GM21367 (cell line): ENCODE data around the gene ZNF319.
A peak's percentile ranks its signal among the peaks of the same experiment; 100 is the strongest.
"Not testable (repeated sequence)": the region's sequence is repeated elsewhere in the genome, so short reads cannot be mapped to it uniquely, and the experiment has no call there.

ENCODE experiments used
- ATAC-seq: cut with Tn5 transposase; IDR thresholded peaks from one replicate; pipeline ENCODE4 v1.9.1; 2021; ENCODE audit not compliant: unreplicated experiment

The ZNF319 gene

DNA sequence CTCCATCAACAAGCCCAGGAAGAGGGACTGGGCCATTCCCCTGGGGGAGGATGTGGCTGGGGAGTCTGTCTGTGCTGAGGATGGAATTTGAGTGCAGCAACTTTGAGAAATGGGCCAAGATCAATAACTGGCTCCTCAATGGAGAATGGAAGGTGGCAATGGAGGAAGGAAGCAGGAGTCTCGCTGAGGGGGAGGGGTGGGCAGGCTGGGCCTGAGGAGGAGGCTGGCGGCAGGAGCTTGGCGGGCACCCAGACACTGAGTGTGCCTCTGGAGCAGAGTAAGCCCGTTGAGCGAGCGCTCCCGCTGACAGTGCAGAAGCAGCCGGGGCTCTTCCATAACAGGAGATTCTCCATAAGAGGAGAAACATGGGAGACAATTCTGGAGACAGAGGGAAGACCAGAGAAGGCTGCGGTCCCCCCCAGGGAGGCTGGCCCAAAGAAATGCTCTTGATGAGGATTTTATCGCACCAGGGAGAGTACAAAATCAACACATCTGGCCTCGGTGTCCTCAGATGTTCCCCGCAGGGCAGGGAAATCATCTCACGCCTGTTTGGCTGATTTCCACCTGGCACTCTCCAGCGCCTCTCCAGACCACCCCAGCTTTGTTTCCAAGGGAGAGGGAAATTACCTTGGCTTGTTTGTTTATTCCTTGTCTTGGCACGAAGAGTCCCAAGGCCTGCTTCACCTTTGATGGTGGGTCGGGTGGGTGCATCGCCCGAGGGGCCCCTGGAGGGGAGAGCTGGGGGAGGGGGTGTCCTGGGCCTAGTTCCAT is 22.3 kb upstream of the ZNF319 start:
- no peak for ATAC-seq

DNA sequence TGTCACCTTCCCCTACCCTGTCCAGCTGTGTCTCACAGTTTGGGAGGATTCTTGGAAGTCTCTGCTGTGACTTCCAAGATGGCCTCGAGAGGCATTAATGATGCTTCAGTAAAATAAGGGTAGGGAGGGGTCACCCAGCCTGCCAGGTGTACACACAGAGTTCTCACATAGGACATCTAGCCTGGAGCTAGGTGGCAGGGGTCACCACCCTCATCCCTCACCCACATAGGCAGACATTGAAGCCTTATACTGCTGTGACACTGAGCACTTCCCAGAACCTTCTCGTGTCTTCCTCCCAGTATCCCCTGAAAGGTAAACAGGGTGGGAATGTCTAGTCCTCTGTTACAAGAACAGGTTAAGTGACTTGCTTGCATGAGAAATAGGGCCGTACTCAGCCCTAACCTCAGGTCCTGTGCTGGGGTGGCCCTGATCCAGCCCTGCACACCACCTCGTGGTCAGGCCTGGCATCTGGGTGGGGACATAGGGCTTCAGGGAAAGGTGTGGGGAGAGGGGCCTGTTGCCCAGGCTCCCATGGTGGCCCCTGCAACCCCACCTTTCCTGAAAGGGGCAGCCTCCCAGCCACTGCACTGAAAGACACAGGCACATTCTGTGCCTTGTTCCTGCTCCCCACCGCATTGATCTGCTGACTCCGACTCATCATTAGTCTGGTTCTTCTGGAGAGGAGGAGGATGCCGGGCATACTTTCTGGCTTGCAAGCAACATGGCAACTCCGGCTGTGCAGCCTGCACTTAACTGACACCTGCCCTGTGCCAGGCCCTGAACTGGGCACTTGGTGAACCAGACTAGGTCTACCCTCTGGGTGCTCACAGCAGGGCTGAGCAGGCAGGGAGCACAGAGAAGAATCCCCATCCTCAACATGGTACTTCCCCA is 21.4 kb upstream of the ZNF319 start:
- ATAC-seq, result no peak

DNA sequence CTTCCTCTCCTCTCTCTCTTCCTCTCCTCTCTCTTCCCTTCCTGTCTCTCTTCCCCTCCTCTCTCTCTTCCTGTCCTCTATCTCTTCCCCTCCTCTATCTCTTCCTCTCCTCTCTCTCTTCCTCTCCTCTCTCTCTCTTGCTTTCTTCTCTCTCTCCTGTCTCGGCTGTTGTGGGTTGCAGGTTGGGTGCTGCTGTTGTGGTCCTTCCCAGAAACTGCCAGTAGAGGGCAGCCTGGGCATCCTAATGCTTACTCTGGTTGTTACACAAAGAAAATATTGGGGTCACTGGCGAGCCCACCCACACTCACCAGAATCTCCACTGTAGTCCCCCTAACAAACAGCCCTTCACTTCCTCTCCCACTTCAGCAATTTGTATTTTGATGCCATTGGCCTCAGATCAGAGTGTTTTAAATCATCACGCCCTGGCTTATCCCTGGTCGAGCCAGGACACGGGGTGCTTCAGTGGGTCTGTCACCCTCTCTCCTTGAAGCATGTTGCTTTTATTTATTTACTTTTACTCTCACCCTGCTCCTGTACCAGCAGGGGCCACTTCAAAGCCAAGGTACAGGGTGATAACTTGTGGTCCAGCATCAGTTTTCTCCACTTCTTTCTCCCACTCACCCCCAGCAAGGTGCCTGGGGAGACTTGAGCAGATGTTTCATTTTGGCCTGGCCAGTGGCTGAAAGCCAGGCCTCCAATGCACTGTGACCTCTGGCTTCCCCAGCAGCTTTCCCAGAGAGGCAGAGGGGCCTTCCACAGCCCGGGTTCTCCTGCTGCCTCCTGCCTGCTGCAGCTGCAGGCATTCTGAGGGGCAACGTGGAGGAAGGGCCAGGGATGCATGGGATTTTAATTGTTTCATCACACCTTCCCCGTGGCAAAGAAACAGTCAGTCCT is 20.4 kb upstream of the ZNF319 start:
- no peak for ATAC-seq

DNA sequence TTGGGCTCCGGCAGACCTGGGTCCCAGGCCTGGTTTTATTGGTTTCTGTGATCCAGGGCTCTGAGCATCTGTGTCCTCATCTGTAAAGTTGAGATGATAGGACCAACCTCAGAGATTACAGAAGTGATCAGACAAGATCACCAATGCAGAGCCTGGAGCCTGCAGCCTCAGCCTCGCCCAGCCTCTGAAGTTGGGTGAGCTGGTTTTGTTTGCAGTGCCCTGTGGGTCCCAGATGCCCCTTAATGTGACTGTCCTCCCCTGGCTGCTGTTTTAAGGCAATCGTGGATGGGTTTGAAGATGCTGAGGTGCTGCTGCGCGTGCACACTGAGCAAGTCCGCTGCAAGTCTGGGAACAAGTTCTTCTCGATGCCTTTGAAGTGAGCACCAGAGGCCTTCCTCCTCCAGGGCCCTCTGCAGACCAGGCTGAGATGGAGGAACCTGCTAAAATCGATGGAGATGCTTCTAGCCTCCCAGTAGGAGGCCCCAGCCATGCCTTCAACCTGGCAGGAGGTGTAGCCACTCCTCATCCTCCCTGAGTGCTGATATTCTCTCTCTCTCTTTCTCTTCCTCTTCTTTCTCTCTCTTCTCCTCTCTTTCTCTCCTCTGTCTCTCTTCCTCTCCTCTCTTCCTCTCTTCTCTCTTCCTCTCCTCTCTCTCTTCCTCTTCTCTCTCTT is 19.5 kb upstream of the ZNF319 start:
- no peak for ATAC-seq

DNA sequence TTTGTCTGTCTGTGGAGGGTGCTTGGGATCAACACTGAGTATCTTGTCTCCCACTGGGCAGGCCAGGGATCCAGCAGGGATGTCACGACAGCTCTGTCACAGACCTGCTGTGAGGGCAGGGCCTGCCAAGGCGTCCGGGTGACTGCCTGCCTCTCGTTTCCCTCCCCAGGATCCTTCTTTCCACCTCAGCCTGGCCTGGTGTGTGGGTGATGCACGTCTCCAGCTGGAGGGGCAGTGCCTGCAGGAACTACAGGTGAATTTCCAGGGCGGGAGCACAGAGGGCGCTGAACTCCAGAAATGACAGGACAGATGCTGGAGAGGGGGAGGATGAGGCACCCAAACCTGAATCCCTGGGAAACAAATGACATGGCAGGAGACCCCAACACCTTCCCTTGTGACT is 18.3 kb upstream of the ZNF319 start:
- no peak for ATAC-seq

DNA sequence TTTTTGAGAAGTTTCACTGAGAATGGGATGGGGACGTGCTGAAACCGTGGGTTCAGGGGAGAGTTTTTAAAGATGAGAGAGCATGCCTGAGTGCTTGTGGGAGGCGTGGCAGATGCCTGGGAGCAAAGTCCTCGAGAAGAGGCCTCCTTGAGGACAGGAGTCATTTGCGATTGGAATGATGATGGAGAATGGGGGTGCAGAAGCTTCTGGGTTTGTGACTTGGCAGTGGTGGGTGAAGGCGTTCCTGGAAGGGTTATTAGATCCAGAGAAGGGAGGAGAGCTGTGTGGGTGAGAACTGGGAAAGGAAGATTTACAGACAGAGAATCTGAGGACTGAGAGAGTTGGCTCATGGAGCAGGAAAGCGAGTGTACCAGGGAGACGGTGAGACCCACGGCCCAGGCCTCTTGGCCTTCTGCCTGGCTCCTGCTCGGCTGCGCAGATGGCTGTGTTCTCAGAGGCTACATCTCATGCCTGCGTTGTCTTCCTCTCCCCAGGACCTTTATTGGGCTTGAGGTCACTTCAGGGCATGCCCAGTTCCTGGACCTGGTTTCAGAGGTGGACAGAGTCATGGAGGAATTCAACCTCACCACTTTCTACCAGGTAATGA is 16.5 kb upstream of the ZNF319 start:
- ATAC-seq, result no peak

DNA sequence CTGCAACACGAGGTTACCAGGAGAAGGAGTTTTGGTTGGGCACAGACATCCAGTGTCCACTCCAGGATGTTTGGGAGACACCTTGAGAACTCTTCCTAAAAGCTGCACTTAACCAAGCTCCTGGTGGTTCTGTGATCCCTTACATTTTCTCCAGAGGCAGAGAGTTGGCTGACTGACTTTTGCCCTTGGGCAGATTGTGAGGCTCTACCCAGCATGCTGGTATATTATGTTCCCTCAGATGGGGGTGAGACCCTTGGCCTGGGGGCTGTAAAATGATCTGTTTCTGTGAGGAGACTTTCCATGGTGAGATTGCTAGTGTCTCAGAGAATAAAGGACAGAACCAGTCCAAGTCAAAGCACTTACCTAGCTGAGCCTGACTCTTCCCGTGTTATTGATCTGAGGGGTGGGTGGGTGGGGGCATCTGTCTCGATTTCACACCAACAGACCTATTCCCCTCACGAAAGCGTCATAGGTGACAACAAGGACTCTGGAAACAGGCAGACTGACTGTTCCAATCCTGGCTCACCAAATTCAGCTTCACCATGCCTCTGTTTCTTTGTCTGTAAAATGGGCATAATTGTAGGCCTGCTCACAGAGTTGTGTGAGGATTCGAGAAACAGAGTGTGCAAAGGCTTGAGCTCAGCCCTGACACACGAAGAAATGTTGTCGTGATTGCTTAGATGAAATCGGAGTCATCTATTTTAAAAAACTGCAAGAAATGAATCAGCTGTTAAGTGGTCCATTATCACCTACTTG is 12.9 kb upstream of the ZNF319 start:
- ATAC-seq, result no peak

DNA sequence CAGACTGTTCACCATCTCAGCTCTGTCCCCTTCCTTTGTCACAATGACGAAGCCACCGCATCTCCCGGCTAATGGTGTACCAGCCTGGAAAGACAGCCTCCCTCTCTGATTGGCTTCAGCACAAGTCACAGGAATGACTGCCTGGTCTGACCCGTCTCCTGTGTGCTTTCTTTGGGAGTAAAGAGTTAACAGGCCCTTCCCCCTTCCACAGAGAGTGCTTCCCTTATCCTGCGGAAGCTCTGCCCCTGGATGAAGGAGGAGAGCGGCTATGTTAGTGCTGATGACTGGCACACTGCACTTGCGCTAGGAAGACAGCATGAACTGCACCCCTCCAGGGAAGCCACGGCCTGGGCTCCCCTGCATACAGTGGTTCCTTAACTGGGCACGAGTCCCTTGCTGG is 12.0 kb upstream of the ZNF319 start:
- no peak for ATAC-seq

DNA sequence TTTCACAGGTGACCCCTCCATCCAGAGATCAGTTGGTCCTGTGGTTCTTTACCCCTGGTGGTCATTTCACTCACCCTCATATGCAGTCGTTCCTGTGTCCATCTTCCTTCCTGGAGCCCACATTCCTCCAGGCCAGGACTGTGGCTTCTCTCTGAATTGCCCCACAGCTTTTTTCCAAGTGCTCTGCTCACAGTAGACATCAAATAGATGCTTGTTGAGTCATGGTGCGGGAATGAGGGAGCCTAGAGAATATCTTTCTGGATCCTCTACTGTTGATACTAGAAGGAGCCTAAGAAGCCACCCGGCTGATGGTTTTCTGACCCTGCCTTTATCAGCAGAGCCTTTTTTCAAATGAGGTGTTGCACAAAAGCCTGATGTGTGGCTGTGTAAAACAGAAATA is 11.2 kb upstream of the ZNF319 start:
- no peak for ATAC-seq

DNA sequence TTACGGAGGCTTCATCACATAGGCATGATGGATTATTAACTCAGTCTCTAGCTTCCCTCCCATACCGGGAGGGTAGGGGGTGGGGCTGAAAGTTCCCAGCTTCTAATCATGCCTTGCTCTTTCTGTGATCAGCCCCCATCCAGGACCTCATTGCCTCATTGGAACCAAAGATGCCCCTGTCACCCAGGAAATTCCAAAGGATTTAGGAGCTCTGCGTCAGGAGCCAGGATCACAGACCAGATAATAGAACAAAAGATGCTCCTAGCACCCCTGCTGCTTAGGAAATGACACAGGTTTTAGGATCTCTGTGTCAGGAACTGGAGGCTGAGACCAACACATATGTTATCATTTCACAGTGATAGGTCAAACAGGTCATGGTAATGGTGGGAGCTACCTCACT is 10.4 kb upstream of the ZNF319 start:
- ATAC-seq, result no peak

DNA sequence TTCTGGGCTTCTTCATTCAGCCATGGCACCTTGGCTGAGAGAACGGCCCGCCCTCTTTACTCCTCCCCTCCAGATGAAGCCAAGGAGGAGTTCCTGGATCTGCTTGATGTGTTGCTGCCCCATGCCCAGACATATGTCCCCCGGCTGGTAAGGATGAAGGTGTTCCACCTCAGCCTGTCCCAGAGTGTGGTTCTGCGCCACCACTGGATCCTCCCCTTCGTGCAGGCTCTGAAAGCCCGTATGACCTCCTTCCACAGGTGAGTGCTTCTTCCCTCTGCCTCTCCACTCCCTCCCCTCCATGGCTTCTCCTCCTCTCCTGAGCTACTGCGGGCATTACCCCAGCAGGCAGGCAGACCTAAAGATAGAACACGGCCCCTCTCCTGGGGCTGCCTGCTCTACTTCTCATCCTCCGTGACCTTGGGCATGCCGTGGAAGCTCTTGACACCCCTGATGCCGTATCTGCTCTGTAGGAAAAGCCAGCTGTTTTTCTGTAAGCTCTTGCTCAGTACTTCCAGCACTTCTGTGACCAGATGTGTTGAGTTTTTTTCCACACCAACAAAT is 9.5 kb upstream of the ZNF319 start:
- no peak for ATAC-seq

DNA sequence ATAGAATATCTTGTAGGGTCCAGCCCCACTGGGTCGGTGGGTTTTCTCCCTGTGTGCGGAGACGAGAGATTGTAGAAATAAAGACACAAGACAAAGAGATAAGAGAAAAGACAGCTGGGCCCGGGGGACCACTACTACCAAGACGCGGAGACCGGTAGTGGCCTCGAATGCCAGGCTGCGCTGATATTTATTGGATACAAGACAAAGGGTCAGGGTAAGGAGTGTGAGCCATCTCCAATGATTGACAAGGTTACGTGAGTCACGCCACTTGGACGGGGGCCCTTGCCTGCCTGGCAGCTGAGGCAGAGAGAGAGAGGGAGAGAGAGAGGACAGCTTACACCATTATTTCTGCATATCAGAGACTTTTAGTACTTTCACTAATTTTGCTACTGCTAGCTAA is 4.3 kb upstream of the ZNF319 start:
- not testable (repeated sequence) for ATAC-seq

DNA sequence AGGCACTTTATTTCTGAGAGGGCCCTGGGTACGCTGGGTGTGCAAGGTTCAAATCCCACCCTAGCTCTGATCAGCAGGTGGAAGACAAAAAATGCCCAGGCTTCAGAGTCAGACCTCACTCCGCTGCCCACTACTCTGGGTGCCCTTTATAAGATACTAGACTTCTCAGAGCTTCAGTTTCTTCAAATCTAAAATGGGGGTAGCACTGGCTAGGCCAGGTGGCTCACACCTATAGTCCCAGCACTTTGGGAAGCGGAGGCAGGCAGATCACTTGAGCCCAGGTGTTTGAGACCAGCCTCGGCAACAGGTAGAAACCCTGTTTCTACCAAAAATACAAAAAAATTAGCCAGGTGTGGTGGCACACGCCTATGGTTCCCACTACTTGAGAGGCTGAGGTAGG is 2.5 kb upstream of the ZNF319 start:
- ATAC-seq, result no peak

DNA sequence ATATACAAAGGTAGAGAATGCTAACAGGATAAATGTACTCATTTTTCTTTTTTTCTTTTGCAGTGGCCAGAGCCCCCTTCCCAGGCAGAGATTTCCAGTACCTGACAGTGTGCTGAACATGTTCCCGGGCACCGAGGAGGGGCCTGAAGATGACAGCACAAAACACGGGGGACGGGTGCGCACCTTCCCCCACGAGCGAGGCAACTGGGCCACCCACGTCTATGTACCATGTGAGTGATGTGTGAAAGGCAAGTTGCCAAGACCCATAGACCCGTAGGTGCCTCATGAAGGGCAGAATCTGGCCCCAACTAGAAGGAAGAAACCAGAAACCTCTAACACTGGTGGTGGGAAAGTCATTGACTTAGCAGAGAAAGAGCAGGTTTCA is 1.9 kb upstream of the ZNF319 start:
- ATAC-seq, result no peak

DNA sequence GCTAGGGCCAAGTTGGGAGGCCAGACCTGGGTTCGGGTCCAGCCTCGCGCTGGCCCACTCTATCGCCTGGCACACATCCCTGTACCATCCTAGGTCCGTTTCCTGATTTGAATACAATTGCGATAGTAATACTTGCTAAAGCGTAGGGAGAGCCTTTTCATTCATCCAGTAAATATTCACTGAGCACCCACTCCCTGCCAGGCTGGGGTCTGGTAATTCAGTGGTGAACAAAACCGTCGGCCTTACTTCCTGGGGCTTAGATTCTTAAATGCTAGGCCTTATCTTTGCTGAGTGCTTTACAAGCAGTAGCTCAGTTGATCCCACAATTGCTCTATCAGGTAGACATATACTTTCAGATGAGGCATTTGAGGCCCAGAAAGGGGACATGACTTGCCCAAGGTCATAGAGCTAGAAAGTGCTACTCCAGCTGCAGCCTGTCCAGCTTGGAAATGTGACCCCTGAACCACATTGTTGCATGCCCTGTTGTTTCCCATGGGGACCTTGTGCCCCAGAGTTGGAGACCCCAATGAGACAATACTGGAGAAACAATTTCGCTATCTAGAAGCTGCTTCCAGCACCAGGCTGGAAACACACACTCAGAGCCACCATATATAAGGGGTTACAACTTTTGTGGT is 1.4 kb upstream of the ZNF319 start:
- ATAC-seq, result no peak

DNA sequence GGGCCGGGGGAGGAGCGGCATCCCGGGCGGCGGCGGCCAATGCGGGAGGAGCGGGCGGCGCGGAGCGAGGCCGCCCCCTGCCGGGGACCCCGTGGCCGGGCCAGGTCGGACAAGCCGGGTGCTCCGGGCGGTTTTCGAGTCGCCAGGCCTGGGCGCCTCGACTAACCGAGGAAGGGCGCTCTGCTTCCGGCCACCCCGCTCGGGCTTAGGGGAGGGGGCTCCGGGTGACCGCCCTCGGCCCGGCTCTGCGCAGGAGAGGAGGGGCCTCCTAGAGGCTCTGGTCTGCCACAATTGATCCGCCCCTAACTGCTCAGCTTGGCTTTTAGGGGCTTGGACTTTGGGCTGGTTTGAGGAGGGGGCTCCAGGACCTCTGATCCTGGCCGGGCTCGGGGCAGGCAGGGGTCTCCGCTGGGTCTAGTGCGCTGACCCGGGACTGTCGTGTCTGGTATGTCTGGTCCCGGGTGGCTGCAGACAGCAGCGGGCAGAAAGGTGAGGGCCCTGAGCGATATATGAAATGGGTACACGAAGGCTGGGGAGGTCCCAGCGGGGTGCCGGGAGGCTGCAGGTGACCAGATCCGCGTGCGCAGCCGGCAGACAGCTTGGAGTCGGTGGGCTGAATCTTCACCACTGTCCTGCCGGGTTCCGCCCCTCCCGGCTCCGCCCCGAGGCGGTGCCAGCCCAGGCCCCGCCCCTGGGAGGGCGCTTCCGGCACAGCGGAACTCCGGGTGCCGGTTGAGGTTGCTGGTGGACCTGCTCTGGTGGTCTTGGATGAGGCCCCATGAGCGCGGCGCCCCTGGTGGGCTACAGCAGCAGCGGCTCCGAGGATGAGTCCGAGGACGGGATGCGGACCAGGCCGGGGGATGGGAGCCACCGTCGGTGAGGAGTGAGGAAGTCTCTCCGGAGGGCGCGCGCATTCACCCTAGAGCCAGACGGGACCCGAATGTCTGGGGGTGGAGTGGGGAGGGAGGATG is 519 bp upstream of the ZNF319 start, which contains the start of gene USB1:
Gene USB1, plus strand, starts transcription at position 702 of the 971 bp plus-strand sequence. Its CDS starts 77 bp downstream, at position 779.
- peak; percentile 73 for ATAC-seq

DNA sequence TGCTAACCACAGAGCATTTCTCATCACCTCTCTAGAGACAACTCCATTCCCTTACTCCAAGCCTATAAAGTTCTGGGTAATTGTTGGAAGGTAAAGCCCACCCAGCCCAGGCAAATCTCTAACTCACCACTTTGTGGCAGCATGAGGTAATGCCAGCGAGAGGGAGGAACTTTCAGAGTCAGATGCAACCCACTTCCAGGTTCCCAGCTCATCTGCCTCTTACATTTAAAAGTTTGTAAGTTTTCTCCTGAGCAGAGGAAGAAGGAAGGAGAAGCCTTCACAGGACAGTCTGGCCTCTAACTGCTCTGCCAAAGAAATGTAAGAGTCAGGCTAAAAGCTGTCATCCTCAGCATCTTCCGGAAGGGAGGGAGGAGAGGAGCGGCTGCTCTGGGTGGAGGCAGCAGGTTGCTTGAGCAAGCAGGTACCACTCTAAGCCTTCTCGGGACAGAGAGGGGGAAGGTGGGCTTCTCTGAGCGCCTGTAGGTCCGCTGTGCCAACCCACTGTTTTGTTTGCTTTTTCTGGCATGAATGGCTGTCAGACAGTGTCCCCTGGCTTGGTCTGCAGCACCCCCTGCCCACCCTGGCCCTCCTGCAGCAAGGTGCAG is 1.0 kb downstream of the ZNF319 start:
- no peak for ATAC-seq
